ENCODE measurements around the gene C1QTNF8.
"Not testable (repeated sequence)": the region's sequence is repeated elsewhere in the genome, so short reads cannot be mapped to it uniquely, and the experiment has no call there.

The C1QTNF8 gene

GRCh38 chr16:1088295-1089170 is 7.5 kb downstream of the C1QTNF8 start:
- no peak for ATAC-seq (ENCODE audit: low read depth)
- Mint-ChIP-seq H3K27ac (no peak overlapping the region), H3K4me1 (no peaks in the 10 kb centered on the region)

GRCh38 chr16:1086443-1086842 is 9.6 kb downstream of the C1QTNF8 start:
- not testable (repeated sequence) for H3K4me1 Mint-ChIP-seq; ATAC-seq (ENCODE audit: low read depth); H3K9me3 Mint-ChIP-seq; DNase-seq (ENCODE audit: low spot score in 2 of 2); H3K36me3 Mint-ChIP-seq; H3K4me3 Mint-ChIP-seq; H3K27ac Mint-ChIP-seq
- peaks cover 11% of the 10 kb centered on the region for H3K27me3 Mint-ChIP-seq

More at GRCh38 chr16:1088295-1089170, 7.5 kb downstream of the C1QTNF8 start:
- H3K4me3 Mint-ChIP-seq, result no peak overlapping the region
- H3K36me3 Mint-ChIP-seq, result peaks cover 5% of the 10 kb centered on the region
- H3K9me3 Mint-ChIP-seq, result peaks cover 11% of the 10 kb centered on the region
- peaks cover 5% of the 10 kb centered on the region for H3K27me3 Mint-ChIP-seq
- no peak for DNase-seq (ENCODE audit: low spot score in 2 of 2)

- H3K4me3 Mint-ChIP-seq, result no peak overlapping the region
- ATAC-seq (ENCODE audit: low read depth) (no peak), DNase-seq (ENCODE audit: low spot score in 2 of 2) (no peak)
- peaks cover 6% of the 10 kb centered on the region for H3K36me3 Mint-ChIP-seq
- H3K9me3 Mint-ChIP-seq, result peaks cover 9% of the 10 kb centered on the region
- H3K27me3 Mint-ChIP-seq, result peaks cover 11% of the 10 kb centered on the region
- peaks cover 3% of the 10 kb centered on the region for H3K4me1 Mint-ChIP-seq
- H3K27ac Mint-ChIP-seq, result no peak overlapping the region
Observed at GRCh38 chr16:1084971-1085370, 11.1 kb downstream of the C1QTNF8 start.

GRCh38 chr16:1082952-1083675 is 12.9 kb downstream of the C1QTNF8 start:
- no peak overlapping the region for H3K27ac Mint-ChIP-seq
- peaks cover 3% of the 10 kb centered on the region for H3K4me1 Mint-ChIP-seq
- DNase-seq (ENCODE audit: low spot score in 2 of 2) (no peak), ATAC-seq (ENCODE audit: low read depth) (no peak)
- H3K27me3 Mint-ChIP-seq, result peaks cover 11% of the 10 kb centered on the region
- peaks cover 6% of the 10 kb centered on the region for H3K36me3 Mint-ChIP-seq
- peaks cover 9% of the 10 kb centered on the region for H3K9me3 Mint-ChIP-seq
- no peak overlapping the region for H3K4me3 Mint-ChIP-seq

GRCh38 chr16:1082266-1082951 is 13.6 kb downstream of the C1QTNF8 start:
- no peak overlapping the region for H3K27ac Mint-ChIP-seq
- ATAC-seq (ENCODE audit: low read depth) (no peak), DNase-seq (ENCODE audit: low spot score in 2 of 2) (no peak)
- H3K9me3 Mint-ChIP-seq, result peaks cover 9% of the 10 kb centered on the region
- peaks cover 6% of the 10 kb centered on the region for H3K36me3 Mint-ChIP-seq
- H3K4me1 Mint-ChIP-seq, result peaks cover 3% of the 10 kb centered on the region
- H3K27me3 Mint-ChIP-seq, result peaks cover 11% of the 10 kb centered on the region
- H3K4me3 Mint-ChIP-seq, result no peak overlapping the region

- no peak for DNase-seq (ENCODE audit: low spot score in 2 of 2)
- no peak overlapping the region for H3K27ac Mint-ChIP-seq
- ATAC-seq (ENCODE audit: low read depth), result no peak
- peaks cover 15% of the 10 kb centered on the region for H3K27me3 Mint-ChIP-seq
- peaks cover 3% of the 10 kb centered on the region for H3K4me1 Mint-ChIP-seq
- H3K4me3 Mint-ChIP-seq, result no peak overlapping the region
- H3K36me3 Mint-ChIP-seq, result peaks cover 6% of the 10 kb centered on the region
- peaks cover 9% of the 10 kb centered on the region for H3K9me3 Mint-ChIP-seq
Observed at GRCh38 chr16:1081734-1082265, 14.2 kb downstream of the C1QTNF8 start.

- Mint-ChIP-seq H3K36me3 (peaks cover 10% of the 10 kb centered on the region), H3K27ac (no peak overlapping the region), H3K4me1 (peaks cover 3% of the 10 kb centered on the region), H3K9me3 (peaks cover 12% of the 10 kb centered on the region), H3K4me3 (no peak overlapping the region), H3K27me3 (peaks cover 20% of the 10 kb centered on the region)
- ATAC-seq (ENCODE audit: low read depth) (no peak), DNase-seq (ENCODE audit: low spot score in 2 of 2) (no peak)
Observed at GRCh38 chr16:1080801-1081733, 15.0 kb downstream of the C1QTNF8 start.

- Mint-ChIP-seq H3K4me3 (no peak overlapping the region), H3K9me3 (peaks cover 4% of the 10 kb centered on the region), H3K27ac (no peak overlapping the region), H3K4me1 (peaks cover 3% of the 10 kb centered on the region), H3K27me3 (peaks cover 20% of the 10 kb centered on the region), H3K36me3 (peaks cover 7% of the 10 kb centered on the region)
- DNase-seq (ENCODE audit: low spot score in 2 of 2), result no peak
- ATAC-seq (ENCODE audit: low read depth), result no peak
Observed at GRCh38 chr16:1079786-1080525, 16.1 kb downstream of the C1QTNF8 start.

GRCh38 chr16:1079341-1079740 is 16.7 kb downstream of the C1QTNF8 start:
- peaks cover 7% of the 10 kb centered on the region for H3K36me3 Mint-ChIP-seq
- no peak overlapping the region for H3K4me3 Mint-ChIP-seq
- no peak for DNase-seq (ENCODE audit: low spot score in 2 of 2)
- H3K27me3 Mint-ChIP-seq, result peaks cover 20% of the 10 kb centered on the region
- H3K9me3 Mint-ChIP-seq, result peaks cover 4% of the 10 kb centered on the region
- H3K4me1 Mint-ChIP-seq, result peaks cover 3% of the 10 kb centered on the region
- H3K27ac Mint-ChIP-seq, result no peak overlapping the region
- no peak for ATAC-seq (ENCODE audit: low read depth)

- peaks cover 15% of the 10 kb centered on the region for H3K27me3 Mint-ChIP-seq
- H3K9me3 Mint-ChIP-seq, result peaks cover 3% of the 10 kb centered on the region
- H3K4me3 Mint-ChIP-seq, result no peak overlapping the region
- peaks cover 7% of the 10 kb centered on the region for H3K36me3 Mint-ChIP-seq
- DNase-seq (ENCODE audit: low spot score in 2 of 2), result no peak
- no peak for ATAC-seq (ENCODE audit: low read depth)
- H3K27ac Mint-ChIP-seq, result no peak overlapping the region
- H3K4me1 Mint-ChIP-seq, result peaks cover 3% of the 10 kb centered on the region
Observed at GRCh38 chr16:1078579-1079021, 17.4 kb downstream of the C1QTNF8 start.

- ATAC-seq (ENCODE audit: low read depth), result no peak
- H3K4me1 Mint-ChIP-seq, result peaks cover 3% of the 10 kb centered on the region
- H3K36me3 Mint-ChIP-seq, result peaks cover 7% of the 10 kb centered on the region
- peaks cover 3% of the 10 kb centered on the region for H3K9me3 Mint-ChIP-seq
- peaks cover 15% of the 10 kb centered on the region for H3K27me3 Mint-ChIP-seq
- no peak overlapping the region for H3K4me3 Mint-ChIP-seq
- DNase-seq (ENCODE audit: low spot score in 2 of 2), result no peak
- no peak overlapping the region for H3K27ac Mint-ChIP-seq
Observed at GRCh38 chr16:1077877-1078578, 18.0 kb downstream of the C1QTNF8 start.

Data from memory B cell (primary cell).